ENCODE results near the gene HSPA5. TPM values are rescaled to one million over a fixed set of nuclear protein-coding genes. Genes with fewer than 3 reads are reported as not detected.

The HSPA5 gene
- total RNA-seq, 1 experiment from 2014 or later: 438 TPM

DNA sequence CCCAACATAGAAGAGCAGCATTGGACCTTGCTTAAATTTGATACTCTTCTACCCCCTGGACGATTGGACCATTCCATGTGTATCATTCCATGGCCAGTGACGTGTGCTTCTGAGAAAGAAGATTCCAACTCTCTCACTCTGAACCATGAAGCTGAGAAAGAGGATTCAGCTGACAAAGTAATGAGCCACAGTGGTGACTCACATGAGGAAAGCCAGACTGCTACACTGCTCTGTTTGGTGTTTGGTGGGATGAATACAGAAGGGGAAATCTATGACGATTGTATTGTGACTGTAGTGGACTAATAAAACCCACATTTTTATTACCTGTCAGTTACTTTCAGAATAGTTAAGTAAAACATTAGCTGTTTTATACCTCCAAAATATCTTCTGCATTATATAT lies 7.5 kb downstream of the HSPA5 start:
- DNase-seq (ENCODE audit: low read depth, low spot score) (no peak), ATAC-seq (peak; percentile 54)
- peaks cover 42% of the 10 kb centered on the region for H3K79me2 ChIP-seq (ENCODE audit: insufficient read depth, low read length)
- no TSS peak for BruUV-seq (replicated peaks)
- CTCF ChIA-PET: no interaction called here
- TF ChIP-seq POLR2A (IDR thresholded peaks at IDR 0.05; ENCODE audit: borderline replicate concordance, extremely low read depth, insufficient read depth, insufficient read length): no peak
- TF ChIP-seq, protein P1, sequence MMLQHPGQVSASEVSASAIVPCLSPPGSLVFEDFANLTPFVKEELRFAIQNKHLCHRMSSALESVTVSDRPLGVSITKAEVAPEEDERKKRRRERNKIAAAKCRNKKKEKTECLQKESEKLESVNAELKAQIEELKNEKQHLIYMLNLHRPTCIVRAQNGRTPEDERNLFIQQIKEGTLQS (IDR thresholded peaks at IDR 0.05): no peak
- no peak for TF ChIP-seq SRF (IDR thresholded peaks at IDR 0.05; ENCODE audit: low read depth)
- no peak for TF ChIP-seq TCF7L2 (IDR thresholded peaks at IDR 0.05; ENCODE audit: borderline replicate concordance, extremely low read depth, insufficient read depth, insufficient read length)
- no peak for TF ChIP-seq EZH2 (IDR thresholded peaks at IDR 0.05)
- TF ChIP-seq POLR2AphosphoS5 (IDR thresholded peaks at IDR 0.05; ENCODE audit: low read depth, low read length): no peak; the same call in 1 of the 2 replicates
- TF ChIP-seq, protein P2, sequence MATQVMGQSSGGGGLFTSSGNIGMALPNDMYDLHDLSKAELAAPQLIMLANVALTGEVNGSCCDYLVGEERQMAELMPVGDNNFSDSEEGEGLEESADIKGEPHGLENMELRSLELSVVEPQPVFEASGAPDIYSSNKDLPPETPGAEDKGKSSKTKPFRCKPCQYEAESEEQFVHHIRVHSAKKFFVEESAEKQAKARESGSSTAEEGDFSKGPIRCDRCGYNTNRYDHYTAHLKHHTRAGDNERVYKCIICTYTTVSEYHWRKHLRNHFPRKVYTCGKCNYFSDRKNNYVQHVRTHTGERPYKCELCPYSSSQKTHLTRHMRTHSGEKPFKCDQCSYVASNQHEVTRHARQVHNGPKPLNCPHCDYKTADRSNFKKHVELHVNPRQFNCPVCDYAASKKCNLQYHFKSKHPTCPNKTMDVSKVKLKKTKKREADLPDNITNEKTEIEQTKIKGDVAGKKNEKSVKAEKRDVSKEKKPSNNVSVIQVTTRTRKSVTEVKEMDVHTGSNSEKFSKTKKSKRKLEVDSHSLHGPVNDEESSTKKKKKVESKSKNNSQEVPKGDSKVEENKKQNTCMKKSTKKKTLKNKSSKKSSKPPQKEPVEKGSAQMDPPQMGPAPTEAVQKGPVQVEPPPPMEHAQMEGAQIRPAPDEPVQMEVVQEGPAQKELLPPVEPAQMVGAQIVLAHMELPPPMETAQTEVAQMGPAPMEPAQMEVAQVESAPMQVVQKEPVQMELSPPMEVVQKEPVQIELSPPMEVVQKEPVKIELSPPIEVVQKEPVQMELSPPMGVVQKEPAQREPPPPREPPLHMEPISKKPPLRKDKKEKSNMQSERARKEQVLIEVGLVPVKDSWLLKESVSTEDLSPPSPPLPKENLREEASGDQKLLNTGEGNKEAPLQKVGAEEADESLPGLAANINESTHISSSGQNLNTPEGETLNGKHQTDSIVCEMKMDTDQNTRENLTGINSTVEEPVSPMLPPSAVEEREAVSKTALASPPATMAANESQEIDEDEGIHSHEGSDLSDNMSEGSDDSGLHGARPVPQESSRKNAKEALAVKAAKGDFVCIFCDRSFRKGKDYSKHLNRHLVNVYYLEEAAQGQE (IDR thresholded peaks at IDR 0.05; ENCODE audit: low read depth): no peak
- TF ChIP-seq FOSL1 (IDR thresholded peaks at IDR 0.05; ENCODE audit: low read depth): no peak
- no peak for TF ChIP-seq SP1 (IDR thresholded peaks at IDR 0.05; ENCODE audit: low read depth)
- TF ChIP-seq ZNF274 (IDR thresholded peaks at IDR 0.05; ENCODE audit: low read depth, low read length): no peak
- no peak for TF ChIP-seq CEBPB (IDR thresholded peaks at IDR 0.05; ENCODE audit: low read depth)
- POLR2A ChIA-PET: interaction anchor here (1.2 to 2.1 kb wide), 2 partner anchors 9 to 36 kb away, joined by 3 to 6 read pairs; no protein-coding TSS in a partner anchor
- H3K4me1 ChIP-seq (ENCODE audit: control insufficient read depth in 1 of 2, insufficient read depth in 2 of 2, low read length in 2 of 2): no peaks in the 10 kb centered on the region
- no peaks in the 10 kb centered on the region for H3K9me3 ChIP-seq (ENCODE audit: control insufficient read depth in 1 of 2, insufficient read depth in 1 of 2, low read depth in 1 of 2, low read length in 2 of 2)
- H3K27ac ChIP-seq (ENCODE audit: low read depth, low read length): no peak overlapping the region
- peaks cover 38 to 39% of the 10 kb centered on the region in 2 experiments; a peak in 3 of 4 replicates for H3K36me3 ChIP-seq (ENCODE audit: control insufficient read depth in 1 of 2, insufficient read depth in 2 of 2, low read length in 2 of 2)
- H4K20me1 ChIP-seq (ENCODE audit: insufficient read depth): peaks cover 27% of the 10 kb centered on the region; the same call in 1 of the 2 replicates
- H3K4me3 ChIP-seq (replicated peaks in 1 of 2; ENCODE audit: low read depth in 1 of 2, low read length in 2 of 2): no peak overlapping the region
- intact Hi-C loops (cut with micrococcal nuclease): no loop called here
- H3K9ac ChIP-seq (ENCODE audit: low read length): no peak overlapping the region
- RAD21 ChIA-PET (ENCODE audit: low non-redundant PET in 1 of 2, low total read pairs in 2 of 2, uncharacterized antibody in 2 of 2, unreplicated experiment in 2 of 2): no interaction called here
- H3K9me2 ChIP-seq (ENCODE audit: insufficient read depth): no peaks in the 10 kb centered on the region
- no peak overlapping the region for H3K4me2 ChIP-seq (ENCODE audit: low read length)
- H3K27me3 ChIP-seq (ENCODE audit: insufficient read depth, low read length): no peaks in the 10 kb centered on the region
- no peak overlapping the region for H2AFZ ChIP-seq (ENCODE audit: low read depth, low read length, poor library complexity, severe bottlenecking)
